OCI-LY1 (cell line): ENCODE measurements around the gene PCP2.

ENCODE experiments used
- H2AFZ ChIP-seq: fragments of 200-600 bp; sonication (generic), shearing (Covaris generic); 2 replicates; pipeline ENCODE4 v1.6.0; 2014; ENCODE audit warnings: antibody characterized with exemption, mild to moderate bottlenecking, low read length
- H3F3A ChIP-seq: fragments of 200-600 bp; sonication (generic), shearing (Covaris generic); 2 replicates; pipeline ENCODE4 v1.6.0; 2014; ENCODE audit warnings: mild to moderate bottlenecking, antibody characterized with exemption, low read length, moderate library complexity; ENCODE audit not compliant: insufficient read depth
- H3K27ac ChIP-seq: fragments of 200-600 bp; sonication (generic); 2 replicates; pipeline ENCODE4 v1.5.1; 2014; ENCODE audit warnings: low read length, mixed run types, mild to moderate bottlenecking, low read depth; ENCODE audit not compliant: poor library complexity, severe bottlenecking
- H3K27me3 ChIP-seq: fragments of 200-600 bp; sonication (generic); 2 replicates; pipeline ENCODE4 v1.6.0; 2014; ENCODE audit warnings: antibody characterized with exemption, mild to moderate bottlenecking, low read length, moderate library complexity; ENCODE audit not compliant: insufficient read depth
- H3K36me3 ChIP-seq: fragments of 200-600 bp; sonication (generic); 2 replicates; pipeline ENCODE4 v1.6.1; 2014; ENCODE audit warnings: mild to moderate bottlenecking, antibody characterized with exemption, low read length, moderate library complexity, mixed read lengths; ENCODE audit not compliant: insufficient read depth
- H3K4me1 ChIP-seq: fragments of 200-600 bp; sonication (generic); 2 replicates; pipeline ENCODE4 v1.5.1; 2014; ENCODE audit warnings: mild to moderate bottlenecking, low read length, moderate library complexity; ENCODE audit not compliant: insufficient read depth, severe bottlenecking
- H3K4me2 ChIP-seq: fragments of 200-600 bp; sonication (generic), shearing (Covaris generic); 2 replicates; pipeline ENCODE4 v1.6.1; 2014; ENCODE audit warnings: low read length
- H3K4me3 ChIP-seq: fragments of 200-600 bp; sonication (generic); 2 replicates; pipeline ENCODE4 v1.5.1; 2014; ENCODE audit warnings: low read length, low read depth, mild to moderate bottlenecking, mixed read lengths; ENCODE audit not compliant: poor library complexity, severe bottlenecking
- H3K79me2 ChIP-seq: fragments of 200-600 bp; shearing (Covaris generic); 2 replicates; pipeline ENCODE4 v1.6.1; 2016; ENCODE audit warnings: mixed run types, low read length, mixed read lengths; ENCODE audit not compliant: insufficient read depth
- H3K9ac ChIP-seq: fragments of 200-600 bp; sonication (generic), shearing (Covaris generic); 2 replicates; pipeline ENCODE4 v1.6.1; 2014; ENCODE audit warnings: mild to moderate bottlenecking, low read length, mixed read lengths
- H3K9me2 ChIP-seq: fragments of 200-600 bp; sonication (generic), shearing (Covaris generic); 2 replicates; pipeline ENCODE4 v1.6.1; 2014; ENCODE audit warnings: low read depth, mild to moderate bottlenecking, low read length, mixed read lengths
- H3K9me3 ChIP-seq: fragments of 200-600 bp; shearing (Covaris generic); 2 replicates; pipeline ENCODE4 v1.6.1; 2014; ENCODE audit warnings: low read length, mixed read lengths
- H4K20me1 ChIP-seq: fragments of 200-600 bp; sonication (generic), shearing (Covaris generic); 2 replicates; pipeline ENCODE4 v1.6.0; 2016; ENCODE audit warnings: mild to moderate bottlenecking, low read length; ENCODE audit not compliant: insufficient read depth
- EZH2 ChIP-seq: fragments of 200-600 bp; sonication (generic), shearing (Covaris generic); IDR thresholded peaks from 2 replicates; pipeline ENCODE4 v1.8.0; 2017; ENCODE audit warnings: borderline replicate concordance, mixed run types, mild to moderate bottlenecking, antibody characterized with exemption, low read length, moderate library complexity, mixed read lengths
- TF ChIP-seq, protein P1 (sequence below): fragments of 200-600 bp; sonication (generic), shearing (Covaris generic); IDR thresholded peaks from 2 replicates; pipeline ENCODE4 v1.5.1; 2017; ENCODE audit warnings: mild to moderate bottlenecking, antibody characterized with exemption, low read length, moderate library complexity, mixed read lengths

PCP2 gene

GRCh38 chr19:7655581-7655980, 22.1 kb upstream of the PCP2 start:
- Histone ChIP-seq H2AFZ (no peak overlapping the region), H3K36me3 (no peaks in the 10 kb centered on the region), H3K9ac (no peak overlapping the region), H3K79me2 (no peaks in the 10 kb centered on the region), H4K20me1 (no peaks in the 10 kb centered on the region), H3K27me3 (0 out of 2 replicates have a peak, but pooled peaks cover 3% of the 10 kb centered on the region), H3K27ac (no peak overlapping the region), H3K4me1 (peaks cover 13% of the 10 kb centered on the region), H3K9me2 (no peaks in the 10 kb centered on the region), H3F3A (no peaks in the 10 kb centered on the region), H3K4me3 (no peak overlapping the region), H3K9me3 (no peaks in the 10 kb centered on the region), H3K4me2 (no peak overlapping the region)
- no peak for TF ChIP-seq EZH2
- TF ChIP-seq, protein P1, sequence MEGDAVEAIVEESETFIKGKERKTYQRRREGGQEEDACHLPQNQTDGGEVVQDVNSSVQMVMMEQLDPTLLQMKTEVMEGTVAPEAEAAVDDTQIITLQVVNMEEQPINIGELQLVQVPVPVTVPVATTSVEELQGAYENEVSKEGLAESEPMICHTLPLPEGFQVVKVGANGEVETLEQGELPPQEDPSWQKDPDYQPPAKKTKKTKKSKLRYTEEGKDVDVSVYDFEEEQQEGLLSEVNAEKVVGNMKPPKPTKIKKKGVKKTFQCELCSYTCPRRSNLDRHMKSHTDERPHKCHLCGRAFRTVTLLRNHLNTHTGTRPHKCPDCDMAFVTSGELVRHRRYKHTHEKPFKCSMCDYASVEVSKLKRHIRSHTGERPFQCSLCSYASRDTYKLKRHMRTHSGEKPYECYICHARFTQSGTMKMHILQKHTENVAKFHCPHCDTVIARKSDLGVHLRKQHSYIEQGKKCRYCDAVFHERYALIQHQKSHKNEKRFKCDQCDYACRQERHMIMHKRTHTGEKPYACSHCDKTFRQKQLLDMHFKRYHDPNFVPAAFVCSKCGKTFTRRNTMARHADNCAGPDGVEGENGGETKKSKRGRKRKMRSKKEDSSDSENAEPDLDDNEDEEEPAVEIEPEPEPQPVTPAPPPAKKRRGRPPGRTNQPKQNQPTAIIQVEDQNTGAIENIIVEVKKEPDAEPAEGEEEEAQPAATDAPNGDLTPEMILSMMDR, result no peak

DNA sequence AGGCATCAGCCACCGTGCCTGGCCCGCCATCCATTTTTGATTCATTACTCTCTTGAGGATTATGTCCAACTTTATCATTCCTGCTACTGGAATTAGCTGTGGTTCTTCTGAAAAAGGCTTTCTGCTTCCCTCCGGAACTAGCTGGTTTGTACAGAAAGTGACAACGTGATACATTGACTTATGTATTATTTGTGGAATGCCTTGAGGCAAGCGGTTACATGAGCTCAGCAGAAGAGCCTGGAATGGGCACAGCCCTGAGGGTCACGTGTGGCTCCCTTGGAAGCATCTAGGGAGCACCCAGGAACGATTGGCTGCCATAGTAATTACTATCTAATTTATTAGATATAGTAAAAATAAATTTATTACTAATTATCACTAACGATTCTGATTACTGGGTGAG, 20.9 kb upstream of the PCP2 start:
- H4K20me1 ChIP-seq, result no peaks in the 10 kb centered on the region
- no peak overlapping the region for H3K4me3 ChIP-seq
- H3K4me2 ChIP-seq, result no peak overlapping the region
- H3K9me3 ChIP-seq, result no peaks in the 10 kb centered on the region
- H3K4me1 ChIP-seq, result peaks cover 13% of the 10 kb centered on the region
- H3K79me2 ChIP-seq, result no peaks in the 10 kb centered on the region
- no peak overlapping the region for H3K27ac ChIP-seq
- TF ChIP-seq, protein P1, result no peak
- TF ChIP-seq EZH2, result no peak
- H3K9me2 ChIP-seq, result no peaks in the 10 kb centered on the region
- no peak overlapping the region for H3K9ac ChIP-seq
- no peaks in the 10 kb centered on the region for H3F3A ChIP-seq
- no peaks in the 10 kb centered on the region for H3K36me3 ChIP-seq
- H2AFZ ChIP-seq, result no peak overlapping the region
- H3K27me3 ChIP-seq, result 0 out of 2 replicates have a peak, but pooled peaks cover 3% of the 10 kb centered on the region

DNA sequence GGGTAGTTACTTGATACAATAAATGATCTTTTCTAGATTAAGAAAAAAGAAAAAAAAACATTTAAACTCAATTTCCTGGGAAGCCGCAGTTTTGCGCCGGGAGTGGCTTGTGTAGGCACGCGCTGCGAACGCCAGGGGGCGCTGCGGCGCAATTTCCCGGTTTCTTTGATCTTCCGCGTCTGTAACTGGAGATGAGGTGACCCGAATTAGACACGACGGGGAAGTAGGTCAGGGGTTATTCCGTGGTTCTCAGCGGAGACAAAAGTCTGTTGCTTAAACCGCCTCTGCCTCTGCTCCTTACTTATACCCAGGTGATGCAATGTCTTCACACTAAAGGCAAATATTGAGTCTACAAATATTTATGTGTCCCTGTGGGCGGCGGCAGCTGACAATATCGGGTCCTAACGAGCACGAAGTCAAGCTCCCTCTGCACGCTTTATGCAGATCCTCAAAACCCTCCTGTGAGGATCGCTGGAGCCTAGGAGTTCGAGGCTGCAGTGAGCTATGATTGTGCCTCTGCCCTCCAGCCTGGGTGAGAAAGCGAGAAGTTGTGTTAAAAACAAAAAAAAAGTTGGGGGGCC, 18.6 kb upstream of the PCP2 start:
- H3K36me3 ChIP-seq, result peaks cover 8% of the 10 kb centered on the region; the same call in 1 of the 2 replicates
- TF ChIP-seq, protein P1, result peak; percentile 96
- no peak for TF ChIP-seq EZH2
- peak overlapping the region; percentile 88; the same call in 1 of the 2 replicates for H2AFZ ChIP-seq
- H4K20me1 ChIP-seq, result no peaks in the 10 kb centered on the region
- no peak overlapping the region; the same call in 1 of the 2 replicates for H3K9ac ChIP-seq
- H3K9me2 ChIP-seq, result no peaks in the 10 kb centered on the region
- H3K79me2 ChIP-seq, result no peaks in the 10 kb centered on the region
- peak overlapping the region; percentile 92 for H3K4me2 ChIP-seq
- H3K27ac ChIP-seq, result no peak overlapping the region
- 0 out of 2 replicates have a peak, but pooled peaks cover 6% of the 10 kb centered on the region for H3K27me3 ChIP-seq
- peaks cover 5% of the 10 kb centered on the region for H3K4me1 ChIP-seq
- peak overlapping the region; percentile 47 for H3K4me3 ChIP-seq
- no peaks in the 10 kb centered on the region for H3K9me3 ChIP-seq
- no peaks in the 10 kb centered on the region for H3F3A ChIP-seq
